NCI-H345 treated with DMSO at 0.1 percent for 48 hours (cell line): ENCODE measurements around the gene IMPG2.

ENCODE experiments used
- DNase-seq: peaks from one replicate; lab custom pipeline; 2025; ENCODE audit not compliant: unreplicated experiment; lab: John Stamatoyannopoulos, UW

The IMPG2 gene

DNA sequence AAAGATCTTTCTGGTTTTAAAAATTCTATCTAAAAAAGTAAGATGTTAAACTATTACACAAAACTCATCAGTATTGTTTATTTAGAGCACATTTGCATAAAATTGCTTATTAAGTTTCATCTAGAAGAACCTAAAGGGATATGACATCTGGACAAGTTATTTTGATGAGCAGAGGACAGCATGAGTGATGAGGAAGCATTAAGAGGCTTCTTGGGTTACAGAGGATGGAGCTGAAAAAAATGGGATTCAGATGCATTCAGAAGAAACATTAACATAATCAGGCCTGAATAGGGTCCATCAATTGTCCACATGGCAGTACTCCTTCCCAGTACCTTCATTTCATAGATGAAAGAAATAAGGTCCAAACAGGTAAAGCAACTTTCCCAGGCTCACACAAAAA lies 41.6 kb downstream of the IMPG2 start:
- DNase-seq: no peak

DNA sequence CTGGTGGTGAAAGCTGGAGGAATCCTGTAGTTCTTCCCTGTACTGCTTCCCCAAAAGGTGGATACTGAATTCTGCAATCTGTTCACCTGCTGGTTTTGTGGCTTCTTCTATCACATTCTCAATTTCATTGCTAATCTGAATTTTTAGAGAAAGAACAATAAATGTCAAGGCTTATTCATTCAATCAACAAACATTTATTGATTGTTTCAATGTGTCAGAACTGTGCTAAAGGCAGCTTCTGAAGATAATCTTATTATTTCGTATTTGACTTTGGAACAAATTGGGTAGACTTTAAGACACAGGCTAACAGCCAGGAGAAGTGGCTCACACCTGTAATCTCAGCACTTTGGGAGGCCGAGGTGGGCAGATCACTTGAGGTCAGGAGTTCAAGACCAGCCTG lies 46.8 kb downstream of the IMPG2 start:
- DNase-seq: no peak

- DNase-seq: no peak
Measured at GRCh38 chr3:101273156-101273555, 47.2 kb downstream of the IMPG2 start.

GRCh38 chr3:101271728-101272127 lies 48.6 kb downstream of the IMPG2 start:
- no peak for DNase-seq

DNA sequence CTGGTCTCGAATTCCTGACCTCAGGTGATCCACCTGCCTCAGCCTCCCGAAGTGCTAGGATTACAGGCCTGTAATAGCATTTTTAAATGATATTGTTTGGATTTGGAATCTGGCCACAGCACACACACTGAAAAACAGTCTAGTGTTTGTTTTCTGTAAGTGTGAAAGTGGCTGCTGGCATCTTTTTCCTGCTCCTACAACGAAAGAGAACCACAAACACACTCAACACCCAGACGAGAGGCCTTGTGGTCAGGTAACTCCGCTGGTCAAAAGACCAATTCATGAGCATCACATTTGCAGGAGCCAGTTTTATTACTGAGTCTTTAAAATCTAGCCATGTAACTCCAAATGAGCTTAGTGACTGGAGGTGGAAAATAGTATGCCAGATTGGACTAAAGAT lies 50.2 kb downstream of the IMPG2 start:
- no peak for DNase-seq

DNA sequence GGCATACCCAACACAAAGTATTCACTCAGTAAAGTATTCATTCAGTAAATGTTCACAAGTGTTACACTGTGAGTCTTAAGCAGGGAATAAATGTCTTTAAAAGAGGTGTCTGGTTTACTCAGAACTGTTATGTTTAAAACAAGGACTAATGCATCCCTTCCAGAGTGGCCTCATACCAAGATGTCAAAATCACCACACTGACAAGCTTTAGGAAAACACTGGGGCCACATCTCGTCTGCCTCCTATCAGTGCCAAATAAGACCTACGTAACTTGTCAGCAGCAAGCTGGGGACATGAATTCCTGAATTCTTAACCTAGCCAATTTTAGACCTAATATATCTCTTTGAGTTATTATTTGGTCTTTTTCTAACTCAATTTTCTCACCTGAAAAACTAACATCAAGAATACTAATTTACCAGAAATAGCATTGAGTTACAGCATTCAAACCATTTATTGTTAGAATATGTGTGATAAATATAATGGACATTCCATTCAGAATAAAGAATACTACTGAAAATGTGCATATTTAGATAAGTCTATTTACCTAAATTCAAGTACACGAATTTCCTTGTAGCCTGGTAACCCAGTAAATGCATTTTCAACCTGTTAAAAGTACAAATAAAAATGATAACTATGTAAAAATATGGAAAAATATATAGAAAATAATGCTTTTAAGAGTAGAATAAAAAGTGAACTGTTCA lies 51.3 kb downstream of the IMPG2 start:
- DNase-seq: no peak

GRCh38 chr3:101268141-101268540 lies 52.2 kb downstream of the IMPG2 start:
- no peak for DNase-seq

DNA sequence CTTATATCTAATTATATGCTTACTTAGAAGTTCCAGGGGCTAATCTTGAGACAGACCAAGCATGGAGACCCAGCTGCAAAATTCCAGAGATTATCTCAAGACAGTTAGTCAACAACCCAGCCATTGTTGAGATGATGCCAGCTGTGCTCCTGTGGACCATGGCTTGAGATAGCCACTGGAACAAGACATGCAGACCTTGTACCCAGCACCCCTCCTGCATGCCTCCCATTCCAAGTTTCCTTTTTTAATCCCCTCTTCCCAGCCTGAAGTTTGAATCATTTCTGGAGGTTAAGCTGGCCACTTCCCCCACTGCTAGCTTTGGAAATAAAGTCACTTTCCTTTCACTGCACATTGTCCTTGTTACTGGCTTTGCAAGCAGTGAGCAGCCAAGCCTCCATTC lies 53.8 kb downstream of the IMPG2 start:
- no peak for DNase-seq

- DNase-seq: no peak
Measured at GRCh38 chr3:101266071-101266470, 54.3 kb downstream of the IMPG2 start.

- no peak for DNase-seq
Measured at GRCh38 chr3:101262393-101263240, 57.8 kb downstream of the IMPG2 start.

- DNase-seq: no peak
Measured at GRCh38 chr3:101261506-101261905, 58.9 kb downstream of the IMPG2 start.

GRCh38 chr3:101259485-101260341 lies 60.7 kb downstream of the IMPG2 start:
- no peak for DNase-seq

GRCh38 chr3:101256511-101256910 lies 63.9 kb downstream of the IMPG2 start:
- DNase-seq: no peak

DNA sequence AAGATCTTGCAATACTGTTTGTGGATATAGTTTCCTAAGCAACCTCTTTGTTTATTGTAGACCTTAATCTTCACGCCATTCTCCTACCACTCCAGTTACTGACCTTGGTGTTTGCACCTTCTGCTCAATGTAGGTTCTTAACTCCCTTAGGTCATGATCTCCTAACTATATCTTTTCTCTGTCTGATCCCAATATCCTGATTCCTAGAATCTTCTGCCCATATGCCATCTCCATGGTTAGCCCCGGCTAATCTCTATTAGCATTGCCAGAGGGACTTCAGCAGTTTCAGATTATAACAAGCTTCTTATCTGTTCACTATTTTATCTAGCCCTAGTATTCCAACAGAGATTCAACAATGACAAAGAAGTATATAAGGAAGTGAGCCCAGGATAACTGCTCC lies 64.9 kb downstream of the IMPG2 start:
- no peak for DNase-seq

DNA sequence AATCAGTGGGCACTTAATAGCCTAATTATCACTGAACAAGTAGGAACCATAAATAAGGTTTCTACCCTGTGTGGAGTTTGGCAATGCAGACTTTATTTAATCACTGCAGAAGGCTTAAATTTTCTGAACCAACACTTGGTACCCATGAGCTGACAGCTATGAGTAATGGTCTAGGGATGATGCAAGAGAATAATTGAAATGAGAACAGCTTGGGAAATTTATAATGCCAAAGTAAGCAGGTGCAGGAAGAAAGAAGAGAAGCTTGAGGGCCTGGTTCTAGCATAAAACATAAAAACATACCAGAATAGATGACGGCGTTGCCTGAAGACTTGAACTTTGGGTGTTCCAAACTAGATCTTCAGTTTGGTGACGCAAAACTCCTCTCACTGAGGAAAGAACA lies 67.0 kb downstream of the IMPG2 start:
- DNase-seq: no peak

DNA sequence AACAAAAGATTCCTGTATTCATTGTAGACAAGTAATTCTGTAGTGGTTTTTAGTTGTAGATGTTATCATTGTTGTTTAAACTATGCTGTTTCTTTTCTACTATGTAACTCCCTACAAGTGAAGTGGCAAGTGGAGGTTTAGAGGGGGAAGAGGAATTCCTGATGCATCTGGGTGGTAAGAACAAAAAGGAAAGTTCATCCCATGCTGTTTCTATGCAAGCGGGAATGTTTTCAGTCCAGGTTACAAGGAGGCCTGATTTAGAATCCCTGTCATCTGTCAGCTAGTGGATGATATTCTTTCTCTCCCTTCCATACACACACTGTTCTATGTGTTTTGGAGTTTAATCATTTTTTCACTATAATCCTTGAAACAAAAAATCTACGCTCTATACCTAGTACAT lies 67.4 kb downstream of the IMPG2 start:
- DNase-seq: no peak

DNA sequence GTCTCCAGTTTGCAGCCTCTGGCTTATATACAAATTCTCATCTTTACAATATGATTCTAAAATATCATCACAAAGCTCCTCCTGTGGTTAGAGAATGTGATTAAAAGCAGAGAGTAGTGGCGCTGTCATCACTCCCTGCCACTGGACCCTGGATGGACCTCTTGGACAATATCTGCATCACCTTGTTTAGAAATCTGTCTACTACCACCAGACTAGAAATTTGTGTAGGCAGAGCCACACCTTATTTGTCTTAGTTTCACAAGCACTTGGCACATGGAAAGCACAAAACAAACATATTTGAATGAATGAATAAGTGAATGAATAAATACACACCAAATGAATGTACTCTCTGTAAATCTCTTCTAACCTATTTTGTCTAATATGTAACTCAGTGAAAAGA lies 68.1 kb downstream of the IMPG2 start:
- DNase-seq: no peak

- no peak for DNase-seq
Measured at GRCh38 chr3:101251441-101251840, 68.9 kb downstream of the IMPG2 start.

DNA sequence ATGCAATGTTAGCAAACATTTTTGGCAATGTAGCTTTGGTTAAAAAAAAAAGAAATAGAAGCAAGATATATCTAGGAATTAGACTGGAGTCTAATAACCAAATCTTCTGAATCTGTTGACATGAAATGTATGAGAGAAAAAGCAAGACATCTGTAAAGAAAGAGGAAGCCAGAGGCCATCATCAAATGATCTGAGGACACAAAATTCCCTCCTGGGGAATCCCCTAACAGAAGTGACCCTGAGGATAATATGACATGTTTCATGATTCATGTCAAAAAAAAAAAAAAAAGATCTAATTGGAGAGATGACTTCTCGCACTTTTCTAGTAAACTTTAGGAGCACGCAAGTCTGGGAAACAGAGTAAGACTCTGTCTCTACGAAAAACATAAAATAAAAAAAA lies 70.9 kb downstream of the IMPG2 start:
- no peak for DNase-seq

DNA sequence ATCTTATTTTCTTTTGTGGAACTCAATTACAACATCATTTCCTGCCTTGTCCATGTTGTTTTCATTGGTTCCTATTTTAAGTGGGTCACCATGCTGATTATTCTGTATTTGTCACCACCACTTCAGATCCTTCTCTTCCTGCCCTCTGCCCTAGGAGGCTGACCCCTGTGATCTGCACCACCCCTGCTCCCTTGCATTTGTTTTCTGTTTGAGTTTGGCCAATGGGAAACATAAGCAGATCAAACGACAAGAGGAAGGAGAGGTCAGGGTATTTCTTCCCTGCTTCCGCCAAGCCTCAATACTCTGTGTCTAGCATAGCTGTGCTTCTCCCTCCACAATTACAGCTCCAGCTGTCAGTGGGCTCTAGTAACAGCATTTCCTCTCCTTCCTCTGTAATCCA lies 71.6 kb downstream of the IMPG2 start:
- no peak for DNase-seq

DNA sequence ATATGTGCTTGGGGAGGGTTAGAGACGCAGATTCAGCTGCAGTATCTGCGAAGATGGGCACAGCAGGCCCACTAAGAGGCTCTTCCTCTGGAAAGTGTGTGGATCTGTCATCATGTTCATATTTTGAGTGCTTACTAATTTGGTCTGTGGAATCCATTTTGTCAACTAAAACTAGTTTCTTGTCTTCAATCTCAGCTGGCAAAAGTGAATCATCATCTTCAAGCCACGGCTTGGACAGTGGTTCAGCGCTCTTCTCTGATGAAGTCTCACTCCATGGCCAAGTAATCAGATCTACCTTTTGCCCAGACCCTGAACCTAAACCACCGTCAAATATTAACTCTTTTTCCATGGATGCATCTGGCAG lies 76.2 kb downstream of the IMPG2 start:
- DNase-seq: no peak
